ENCODE results near the gene NRBF2. TPM values are rescaled to one million over a fixed set of nuclear protein-coding genes. Genes with fewer than 3 reads are reported as not detected.

NRBF2 gene
- total and polyA plus RNA-seq, 4 experiments from 2014 or later: 17.8 to 31.8 (median 19.2) TPM

GRCh38 chr10:63106111-63106755 lies 26.9 kb upstream of the NRBF2 start:
- Mint-ChIP-seq H3K36me3 (no peaks in the 10 kb centered on the region), H3K27ac (no peak overlapping the region), H3K9me3 (peaks cover 0 to 4% (median 0%) of the 10 kb centered on the region in 8 donors), H3K4me1 (peaks cover 0 to 3% (median 0%) of the 10 kb centered on the region in 4 donors), H3K4me3 (peak overlapping the region in 1 of 8 donors; percentile 2), H3K27me3 (peaks cover 13 to 26% of the 10 kb centered on the region in 2 donors)
- intact Hi-C loops (cut with micrococcal nuclease): no loop called here
- Histone ChIP-seq H3K36me3 (ENCODE audit: insufficient read depth, low read length) (no peaks in the 10 kb centered on the region), H3K9me3 (ENCODE audit: control insufficient read depth in 1 of 2, low read length in 2 of 2) (no peaks in the 10 kb centered on the region), H3K4me1 (ENCODE audit: insufficient read depth, low read length) (no peaks in the 10 kb centered on the region), H3K4me3 (ENCODE audit: low read length in 2 of 2) (no peak overlapping the region), H3K27ac (ENCODE audit: low read depth, low read length) (no peak overlapping the region), H3K27me3 (ENCODE audit: insufficient read depth, low read length) (no peaks in the 10 kb centered on the region)
- POLR2A ChIA-PET (ENCODE audit: partially characterized antibody): no interaction called here
- CTCF ChIA-PET (ENCODE audit: partially characterized antibody): no interaction called here
- no peak for DNase-seq

GRCh38 chr10:63107943-63108437 lies 25.1 kb upstream of the NRBF2 start:
- peaks cover 13 to 22% of the 10 kb centered on the region in 2 donors for H3K27me3 Mint-ChIP-seq
- no peaks in the 10 kb centered on the region for H3K36me3 ChIP-seq (ENCODE audit: insufficient read depth, low read length)
- no peaks in the 10 kb centered on the region for H3K36me3 Mint-ChIP-seq
- H3K27me3 ChIP-seq (ENCODE audit: insufficient read depth, low read length): no peaks in the 10 kb centered on the region
- no peak overlapping the region for H3K27ac Mint-ChIP-seq
- no peak overlapping the region for H3K4me3 Mint-ChIP-seq
- H3K4me1 Mint-ChIP-seq: peaks cover 0 to 3% (median 0%) of the 10 kb centered on the region in 4 donors
- ChIA-PET CTCF (ENCODE audit: partially characterized antibody) (no interaction called here), POLR2A (ENCODE audit: partially characterized antibody) (no interaction called here)
- no peaks in the 10 kb centered on the region for H3K4me1 ChIP-seq (ENCODE audit: insufficient read depth, low read length)
- H3K9me3 Mint-ChIP-seq: peaks cover 0 to 4% (median 0%) of the 10 kb centered on the region in 8 donors
- H3K9me3 ChIP-seq (ENCODE audit: control insufficient read depth in 1 of 2, low read length in 2 of 2): no peaks in the 10 kb centered on the region
- intact Hi-C loops (cut with micrococcal nuclease): no loop called here
- no peak overlapping the region for H3K4me3 ChIP-seq (ENCODE audit: low read length in 2 of 2)
- DNase-seq: no peak
- no peak overlapping the region for H3K27ac ChIP-seq (ENCODE audit: low read depth, low read length)

- no peaks in the 10 kb centered on the region for H3K36me3 ChIP-seq (ENCODE audit: insufficient read depth, low read length)
- Mint-ChIP-seq H3K9me3 (peaks cover 0 to 4% (median 0%) of the 10 kb centered on the region in 8 donors), H3K27ac (no peak overlapping the region), H3K27me3 (peaks cover 8 to 15% of the 10 kb centered on the region in 2 donors), H3K36me3 (no peaks in the 10 kb centered on the region), H3K4me3 (no peak overlapping the region), H3K4me1 (no peaks in the 10 kb centered on the region)
- intact Hi-C loops (cut with micrococcal nuclease): no loop called here
- POLR2A ChIA-PET (ENCODE audit: partially characterized antibody): no interaction called here
- H3K9me3 ChIP-seq (ENCODE audit: control insufficient read depth in 1 of 2, low read length in 2 of 2): no peaks in the 10 kb centered on the region
- no peak for DNase-seq
- H3K4me3 ChIP-seq (ENCODE audit: low read length in 2 of 2): no peak overlapping the region
- H3K27me3 ChIP-seq (ENCODE audit: insufficient read depth, low read length): no peaks in the 10 kb centered on the region
- no peak overlapping the region for H3K27ac ChIP-seq (ENCODE audit: low read depth, low read length)
- CTCF ChIA-PET (ENCODE audit: partially characterized antibody): no interaction called here
- no peaks in the 10 kb centered on the region for H3K4me1 ChIP-seq (ENCODE audit: insufficient read depth, low read length)
These were observed 22.2 kb upstream of the NRBF2 start for GRCh38 chr10:63110940-63111339.

GRCh38 chr10:63114031-63114814 lies 18.9 kb upstream of the NRBF2 start:
- no peak for DNase-seq
- H3K27ac ChIP-seq (ENCODE audit: low read depth, low read length): no peak overlapping the region
- POLR2A ChIA-PET (ENCODE audit: partially characterized antibody): no interaction called here
- no peaks in the 10 kb centered on the region for H3K36me3 Mint-ChIP-seq
- no peak overlapping the region for H3K27ac Mint-ChIP-seq
- H3K36me3 ChIP-seq (ENCODE audit: insufficient read depth, low read length): no peaks in the 10 kb centered on the region
- intact Hi-C loops (cut with micrococcal nuclease): no loop called here
- no peak overlapping the region for H3K4me3 Mint-ChIP-seq
- no peaks in the 10 kb centered on the region for H3K4me1 Mint-ChIP-seq
- CTCF ChIA-PET (ENCODE audit: partially characterized antibody): no interaction called here
- no peaks in the 10 kb centered on the region for H3K9me3 Mint-ChIP-seq
- H3K9me3 ChIP-seq (ENCODE audit: control insufficient read depth in 1 of 2, low read length in 2 of 2): no peaks in the 10 kb centered on the region
- H3K4me3 ChIP-seq (ENCODE audit: low read length in 2 of 2): no peak overlapping the region
- H3K4me1 ChIP-seq (ENCODE audit: insufficient read depth, low read length): no peaks in the 10 kb centered on the region
- no peaks in the 10 kb centered on the region for H3K27me3 ChIP-seq (ENCODE audit: insufficient read depth, low read length)
- peaks cover 5% of the 10 kb centered on the region in 2 donors for H3K27me3 Mint-ChIP-seq

- no peak overlapping the region for H3K27ac ChIP-seq (ENCODE audit: low read depth, low read length)
- ChIA-PET POLR2A (ENCODE audit: partially characterized antibody) (no interaction called here), CTCF (ENCODE audit: partially characterized antibody) (no interaction called here)
- Mint-ChIP-seq H3K4me3 (no peak overlapping the region), H3K4me1 (no peaks in the 10 kb centered on the region), H3K9me3 (no peaks in the 10 kb centered on the region), H3K27ac (no peak overlapping the region), H3K27me3 (peaks cover 1 to 4% of the 10 kb centered on the region in 2 donors), H3K36me3 (no peaks in the 10 kb centered on the region)
- H3K4me1 ChIP-seq (ENCODE audit: insufficient read depth, low read length): no peaks in the 10 kb centered on the region
- H3K27me3 ChIP-seq (ENCODE audit: insufficient read depth, low read length): no peaks in the 10 kb centered on the region
- H3K9me3 ChIP-seq (ENCODE audit: control insufficient read depth in 1 of 2, low read length in 2 of 2): no peaks in the 10 kb centered on the region
- H3K36me3 ChIP-seq (ENCODE audit: insufficient read depth, low read length): no peaks in the 10 kb centered on the region
- no peak for DNase-seq
- intact Hi-C loops (cut with micrococcal nuclease): no loop called here
- H3K4me3 ChIP-seq (ENCODE audit: low read length in 2 of 2): no peak overlapping the region
These were observed 17.3 kb upstream of the NRBF2 start for GRCh38 chr10:63115732-63116383.

GRCh38 chr10:63116452-63117072 lies 16.6 kb upstream of the NRBF2 start:
- intact Hi-C loops (cut with micrococcal nuclease): no loop called here
- no peak overlapping the region for H3K4me3 ChIP-seq (ENCODE audit: low read length in 2 of 2)
- H3K4me1 ChIP-seq (ENCODE audit: insufficient read depth, low read length): no peaks in the 10 kb centered on the region
- H3K4me3 Mint-ChIP-seq: no peak overlapping the region
- H3K9me3 ChIP-seq (ENCODE audit: control insufficient read depth in 1 of 2, low read length in 2 of 2): no peaks in the 10 kb centered on the region
- H3K36me3 Mint-ChIP-seq: no peaks in the 10 kb centered on the region
- CTCF ChIA-PET (ENCODE audit: partially characterized antibody): no interaction called here
- no peak for DNase-seq
- no peaks in the 10 kb centered on the region for H3K9me3 Mint-ChIP-seq
- POLR2A ChIA-PET (ENCODE audit: partially characterized antibody): no interaction called here
- H3K27ac Mint-ChIP-seq: no peak overlapping the region
- H3K27me3 ChIP-seq (ENCODE audit: insufficient read depth, low read length): no peaks in the 10 kb centered on the region
- H3K27me3 Mint-ChIP-seq: peaks cover 1 to 4% of the 10 kb centered on the region in 2 donors
- no peaks in the 10 kb centered on the region for H3K36me3 ChIP-seq (ENCODE audit: insufficient read depth, low read length)
- H3K4me1 Mint-ChIP-seq: no peaks in the 10 kb centered on the region
- H3K27ac ChIP-seq (ENCODE audit: low read depth, low read length): no peak overlapping the region

GRCh38 chr10:63119041-63119440 lies 14.1 kb upstream of the NRBF2 start:
- intact Hi-C loops (cut with micrococcal nuclease): no loop called here
- Mint-ChIP-seq H3K27me3 (peaks cover 1 to 4% of the 10 kb centered on the region in 2 donors), H3K9me3 (no peaks in the 10 kb centered on the region), H3K36me3 (no peaks in the 10 kb centered on the region), H3K27ac (no peak overlapping the region), H3K4me1 (no peaks in the 10 kb centered on the region), H3K4me3 (no peak overlapping the region)
- ChIA-PET CTCF (ENCODE audit: partially characterized antibody) (no interaction called here), POLR2A (ENCODE audit: partially characterized antibody) (no interaction called here)
- no peaks in the 10 kb centered on the region for H3K9me3 ChIP-seq (ENCODE audit: control insufficient read depth in 1 of 2, low read length in 2 of 2)
- no peaks in the 10 kb centered on the region for H3K36me3 ChIP-seq (ENCODE audit: insufficient read depth, low read length)
- H3K27ac ChIP-seq (ENCODE audit: low read depth, low read length): no peak overlapping the region
- no peaks in the 10 kb centered on the region for H3K27me3 ChIP-seq (ENCODE audit: insufficient read depth, low read length)
- H3K4me3 ChIP-seq (ENCODE audit: low read length in 2 of 2): no peak overlapping the region
- no peak for DNase-seq
- no peaks in the 10 kb centered on the region for H3K4me1 ChIP-seq (ENCODE audit: insufficient read depth, low read length)
